PC-3 (cell line): Measurements from ENCODE around the gene PI4KA. TPM values are rescaled to one million over a fixed set of nuclear protein-coding genes. Genes with fewer than 3 reads are reported as not detected.

Experiments used
- ATAC-seq: fragments of 200-7000 bp; cut with Tn5 transposase; 2 replicates; pipeline ENCODE4 v1.9.1; 2020; ENCODE audit warnings: mild to moderate bottlenecking, moderate library complexity
- BruUV-seq: library from RNA; stranded (reverse); fragments of 400-500 nt; replicated peaks from 2 replicates; lab custom pipeline; 2021; lab: Mats Ljungman, UMichigan
- CTCF ChIA-PET: fragments of 300-600 bp; sonication (Branson Sonifier 250); formaldehyde crosslinking; loops from one replicate; lab custom pipeline; 2022; ENCODE audit warnings: antibody characterized with exemption; lab: Charles Lee
- POLR2A ChIA-PET: fragments of 300-600 bp; sonication (Branson Sonifier 250); formaldehyde crosslinking; loops from one replicate; lab custom pipeline; 2022; ENCODE audit warnings: antibody characterized with exemption; ENCODE audit not compliant: unreplicated experiment; lab: Charles Lee
- DNase-seq: peaks from one replicate; pipeline ENCODE4 v3.0.0-alpha.2; 2015
- H2AFZ ChIP-seq: fragments of 300-600 bp; sonication (generic); 2 replicates; pipeline ENCODE4 v1.6.0; 2016; ENCODE audit warnings: antibody characterized with exemption, low read length
- H3F3A ChIP-seq: fragments of 300-600 bp; sonication (generic); one replicate; pipeline ENCODE4 v1.6.0; 2017; ENCODE audit warnings: antibody characterized with exemption, low read length, control low read depth, mild to moderate bottlenecking; ENCODE audit not compliant: unreplicated experiment
- H3K27ac ChIP-seq: fragments of 300-600 bp; sonication (generic); 2 replicates; pipeline ENCODE4 v1.5.1; 2016; ENCODE audit warnings: mild to moderate bottlenecking, low read length
- H3K27me3 ChIP-seq: fragments of 300-600 bp; sonication (generic); 2 replicates; pipeline ENCODE4 v1.6.1; 2016; ENCODE audit warnings: low read length, mixed read lengths
- H3K36me3 ChIP-seq: fragments of 300-600 bp; sonication (generic); 2 replicates; pipeline ENCODE4 v1.6.1; 2016; ENCODE audit warnings: low read depth, mixed run types, low read length, mixed read lengths
- H3K4me1 ChIP-seq: fragments of 300-600 bp; sonication (generic); 2 replicates; pipeline ENCODE4 v1.5.1; 2016; ENCODE audit warnings: low read length; ENCODE audit not compliant: insufficient read depth
- H3K4me2 ChIP-seq: fragments of 300-600 bp; sonication (generic); 2 replicates; pipeline ENCODE4 v1.6.0; 2016; ENCODE audit warnings: low read length
- H3K4me3 ChIP-seq: fragments of 300-600 bp; sonication (generic); 2 replicates; pipeline ENCODE4 v1.5.1; 2016; ENCODE audit warnings: mild to moderate bottlenecking, low read length, mixed read lengths
- H3K79me2 ChIP-seq: fragments of 300-600 bp; sonication (generic); 2 replicates; pipeline ENCODE4 v1.6.1; 2017; ENCODE audit warnings: low read length, mixed read lengths
- H3K9ac ChIP-seq: fragments of 300-600 bp; sonication (generic); 2 replicates; pipeline ENCODE4 v1.6.0; 2016; ENCODE audit warnings: mild to moderate bottlenecking, low read length
- H3K9me2 ChIP-seq: fragments of 300-600 bp; sonication (generic); replicated peaks from 2 replicates; pipeline ENCODE4 v1.6.1; 2016; ENCODE audit warnings: mixed run types, low read length, mixed read lengths
- H3K9me3 ChIP-seq: fragments of 300-600 bp; sonication (generic); 2 replicates; pipeline ENCODE4 v1.6.1; 2016; ENCODE audit warnings: low read length, mixed read lengths
- H4K20me1 ChIP-seq: fragments of 300-600 bp; sonication (generic); 2 replicates; pipeline ENCODE4 v1.6.1; 2016; ENCODE audit warnings: low read length, mixed read lengths
- EZH2 ChIP-seq: fragments of 300-600 bp; sonication (generic); IDR thresholded peaks from one replicate; pipeline ENCODE4 v1.6.1; 2017; ENCODE audit warnings: antibody characterized with exemption, mild to moderate bottlenecking, low read length; ENCODE audit not compliant: unreplicated experiment
- EZH2phosphoT487 ChIP-seq: fragments of 300-600 bp; sonication (generic); IDR thresholded peaks from 2 replicates; pipeline ENCODE4 v1.6.1; 2018; ENCODE audit warnings: mild to moderate bottlenecking, antibody characterized with exemption, low read length, borderline replicate concordance
- intact Hi-C: fragments of 100-400 bp; cut with micrococcal nuclease; formaldehyde crosslinking; loops from 2 replicates; pipeline ENCODE4 v1.9.0; 2023
- total RNA-seq: library from RNA; depleted of rRNA; stranded (reverse); fragments of >200 nt; gene quantifications from 2 replicates; pipeline ENCODE4 v1.2.3, GENCODE V29; 2014
- TF ChIP-seq, protein P1 (sequence below): fragments of 300-600 bp; sonication (generic); conservative IDR thresholded peaks from 2 replicates; pipeline ENCODE4 v1.5.1; 2017; ENCODE audit warnings: antibody characterized with exemption, low read depth, mild to moderate bottlenecking, low read length

PI4KA gene
- total RNA-seq, 1 experiment from 2014 or later: 39.7 TPM

DNA sequence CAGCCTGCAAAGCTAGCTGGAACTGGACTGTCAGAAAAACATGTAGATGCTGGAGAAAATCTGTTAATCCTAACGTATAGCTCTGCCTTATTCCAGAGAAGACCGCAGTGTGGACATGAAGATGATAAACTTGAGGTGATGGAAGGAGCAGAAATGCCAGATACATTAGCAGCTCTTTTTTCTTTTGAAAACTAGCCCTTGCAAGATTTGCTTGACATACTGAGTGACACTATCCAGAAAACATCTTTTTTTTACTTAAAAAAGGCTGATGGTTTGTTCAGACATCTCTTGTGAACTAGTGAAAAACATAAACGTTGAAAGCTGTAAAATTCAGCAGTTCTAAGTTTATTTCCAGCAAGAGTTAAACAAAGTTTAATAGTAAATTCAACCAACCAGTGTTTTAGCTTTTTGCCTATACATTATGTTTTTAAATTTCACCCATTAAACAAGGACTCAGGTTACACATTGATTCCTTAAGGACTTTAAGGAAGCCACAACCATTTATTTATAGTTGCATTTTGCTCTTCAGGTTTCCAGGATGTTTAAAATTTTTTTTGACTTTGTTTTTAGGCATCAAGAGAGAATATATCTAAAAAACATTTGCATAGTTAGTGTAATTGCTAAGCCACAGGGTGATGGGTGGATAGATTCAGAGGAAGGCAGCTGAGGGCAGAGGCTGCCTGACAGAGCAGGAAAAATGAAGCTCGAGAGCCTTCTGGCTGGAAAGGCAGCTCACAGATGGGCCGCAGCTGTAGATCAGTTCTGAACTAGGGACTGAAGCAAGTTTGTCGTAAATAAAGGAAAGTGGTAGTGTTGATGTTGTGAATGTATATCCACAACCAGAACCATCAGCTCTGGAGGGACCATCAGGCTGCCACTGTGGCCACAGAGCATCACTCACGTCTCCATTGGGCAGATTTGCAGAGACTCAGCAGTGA lies 9.7 kb upstream of the PI4KA start:
- no peak overlapping the region for H3K27ac ChIP-seq
- POLR2A ChIA-PET: no interaction called here

DNA sequence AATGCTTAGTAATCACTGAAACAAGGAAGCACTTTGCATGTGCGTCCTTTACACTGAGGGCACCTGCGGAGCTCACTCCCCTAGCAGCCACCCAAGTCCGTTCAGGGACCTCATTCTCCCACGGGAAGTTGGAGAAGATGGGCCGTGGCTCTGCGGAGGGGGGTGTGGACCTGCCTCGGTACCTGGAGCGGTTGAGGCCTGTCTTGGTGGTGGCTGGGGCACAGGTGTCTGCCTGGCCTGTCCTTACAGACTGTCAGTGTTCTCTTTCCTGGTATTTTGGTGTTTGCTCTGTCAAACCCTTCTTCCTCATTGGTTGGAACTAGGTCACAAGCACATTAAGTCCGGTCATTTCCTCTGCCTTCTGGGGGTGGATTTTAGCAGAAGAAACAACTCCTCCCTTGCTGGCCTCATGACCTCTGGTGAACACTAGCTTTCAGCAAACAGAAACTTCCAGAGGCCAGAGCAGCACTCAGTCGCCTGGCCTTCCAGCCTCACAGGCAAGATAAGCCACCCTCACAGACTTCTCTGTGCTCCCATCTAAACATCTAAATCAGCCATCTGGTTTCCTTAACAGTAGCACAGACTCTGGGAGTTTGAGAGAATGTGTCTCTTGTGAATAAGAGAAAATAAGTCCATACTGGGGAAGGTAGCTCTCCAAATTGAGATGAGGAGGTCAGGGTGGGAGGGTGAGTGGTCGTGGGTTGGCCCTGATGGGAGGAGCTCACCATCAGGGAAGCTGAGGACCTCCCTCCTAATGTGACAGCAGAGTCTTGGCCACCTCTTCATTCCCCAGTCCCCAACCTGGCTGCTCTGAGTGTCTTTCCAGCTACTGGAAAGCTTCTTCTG lies 8.8 kb upstream of the PI4KA start:
- POLR2A ChIA-PET: no interaction called here

More for the DNA sequence above, 9.7 kb upstream of the PI4KA start:
- Histone ChIP-seq H4K20me1 (no peaks in the 10 kb centered on the region), H3K9ac (no peak overlapping the region), H2AFZ (no peak overlapping the region), H3K4me1 (peaks cover 4% of the 10 kb centered on the region), H3K27me3 (no peaks in the 10 kb centered on the region), H3K36me3 (no peaks in the 10 kb centered on the region; the same call in 1 of the 2 replicates), H3K4me3 (no peak overlapping the region), H3F3A (no peaks in the 10 kb centered on the region), H3K9me3 (no peaks in the 10 kb centered on the region), H3K79me2 (peaks cover 3% of the 10 kb centered on the region; the same call in 1 of the 2 replicates), H3K9me2 (no peaks in the 10 kb centered on the region), H3K4me2 (no peak overlapping the region)
- no peak for DNase-seq
- ATAC-seq: no peak
- CTCF ChIA-PET: no interaction called here
- no TSS peak for BruUV-seq
- intact Hi-C loops: no loop called here
- TF ChIP-seq, protein P1, sequence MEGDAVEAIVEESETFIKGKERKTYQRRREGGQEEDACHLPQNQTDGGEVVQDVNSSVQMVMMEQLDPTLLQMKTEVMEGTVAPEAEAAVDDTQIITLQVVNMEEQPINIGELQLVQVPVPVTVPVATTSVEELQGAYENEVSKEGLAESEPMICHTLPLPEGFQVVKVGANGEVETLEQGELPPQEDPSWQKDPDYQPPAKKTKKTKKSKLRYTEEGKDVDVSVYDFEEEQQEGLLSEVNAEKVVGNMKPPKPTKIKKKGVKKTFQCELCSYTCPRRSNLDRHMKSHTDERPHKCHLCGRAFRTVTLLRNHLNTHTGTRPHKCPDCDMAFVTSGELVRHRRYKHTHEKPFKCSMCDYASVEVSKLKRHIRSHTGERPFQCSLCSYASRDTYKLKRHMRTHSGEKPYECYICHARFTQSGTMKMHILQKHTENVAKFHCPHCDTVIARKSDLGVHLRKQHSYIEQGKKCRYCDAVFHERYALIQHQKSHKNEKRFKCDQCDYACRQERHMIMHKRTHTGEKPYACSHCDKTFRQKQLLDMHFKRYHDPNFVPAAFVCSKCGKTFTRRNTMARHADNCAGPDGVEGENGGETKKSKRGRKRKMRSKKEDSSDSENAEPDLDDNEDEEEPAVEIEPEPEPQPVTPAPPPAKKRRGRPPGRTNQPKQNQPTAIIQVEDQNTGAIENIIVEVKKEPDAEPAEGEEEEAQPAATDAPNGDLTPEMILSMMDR: no peak
- no peak for TF ChIP-seq EZH2phosphoT487
- no peak for TF ChIP-seq EZH2

More for the DNA sequence above, 8.8 kb upstream of the PI4KA start:
- no peaks in the 10 kb centered on the region for H3K9me3 ChIP-seq
- H3K9ac ChIP-seq: no peak overlapping the region
- intact Hi-C loops: no loop called here
- H4K20me1 ChIP-seq: no peaks in the 10 kb centered on the region
- H3K36me3 ChIP-seq: no peaks in the 10 kb centered on the region; the same call in 1 of the 2 replicates
- DNase-seq (no peak), ATAC-seq (no peak)
- no peak overlapping the region for H3K4me2 ChIP-seq
- no peaks in the 10 kb centered on the region for H3F3A ChIP-seq
- no peaks in the 10 kb centered on the region for H3K9me2 ChIP-seq
- CTCF ChIA-PET: no interaction called here
- TF ChIP-seq, protein P1: no peak
- TF ChIP-seq EZH2phosphoT487 (no peak), EZH2 (no peak)
- H3K79me2 ChIP-seq: peaks cover 3% of the 10 kb centered on the region; the same call in 1 of the 2 replicates
- no peak overlapping the region for H3K4me3 ChIP-seq
- H3K27ac ChIP-seq: no peak overlapping the region
- BruUV-seq: no TSS peak
- H3K4me1 ChIP-seq: peaks cover 4% of the 10 kb centered on the region
- H3K27me3 ChIP-seq: no peaks in the 10 kb centered on the region
- H2AFZ ChIP-seq: no peak overlapping the region
